Stimulated activated CD8-positive, alpha-beta memory T cell treated with anti-CD3 and anti-CD28 coated beads, Interleukin-12 subunit alpha, Interleukin-12 subunit beta, amount 100 ng/mL, for 24 hours (primary cell): ENCODE measurements around the gene DACT3.

Source experiments
- DNase-seq: peaks from one replicate; pipeline ENCODE4 v3.0.0-alpha.2; 2020; ENCODE audit errors: extremely low read depth

Gene DACT3, protein sequence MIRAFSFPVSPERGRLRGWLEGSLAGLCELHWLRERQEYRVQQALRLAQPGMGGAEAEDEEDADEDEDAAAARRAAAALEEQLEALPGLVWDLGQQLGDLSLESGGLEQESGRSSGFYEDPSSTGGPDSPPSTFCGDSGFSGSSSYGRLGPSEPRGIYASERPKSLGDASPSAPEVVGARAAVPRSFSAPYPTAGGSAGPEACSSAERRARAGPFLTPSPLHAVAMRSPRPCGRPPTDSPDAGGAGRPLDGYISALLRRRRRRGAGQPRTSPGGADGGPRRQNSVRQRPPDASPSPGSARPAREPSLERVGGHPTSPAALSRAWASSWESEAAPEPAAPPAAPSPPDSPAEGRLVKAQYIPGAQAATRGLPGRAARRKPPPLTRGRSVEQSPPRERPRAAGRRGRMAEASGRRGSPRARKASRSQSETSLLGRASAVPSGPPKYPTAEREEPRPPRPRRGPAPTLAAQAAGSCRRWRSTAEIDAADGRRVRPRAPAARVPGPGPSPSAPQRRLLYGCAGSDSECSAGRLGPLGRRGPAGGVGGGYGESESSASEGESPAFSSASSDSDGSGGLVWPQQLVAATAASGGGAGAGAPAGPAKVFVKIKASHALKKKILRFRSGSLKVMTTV

DNA sequence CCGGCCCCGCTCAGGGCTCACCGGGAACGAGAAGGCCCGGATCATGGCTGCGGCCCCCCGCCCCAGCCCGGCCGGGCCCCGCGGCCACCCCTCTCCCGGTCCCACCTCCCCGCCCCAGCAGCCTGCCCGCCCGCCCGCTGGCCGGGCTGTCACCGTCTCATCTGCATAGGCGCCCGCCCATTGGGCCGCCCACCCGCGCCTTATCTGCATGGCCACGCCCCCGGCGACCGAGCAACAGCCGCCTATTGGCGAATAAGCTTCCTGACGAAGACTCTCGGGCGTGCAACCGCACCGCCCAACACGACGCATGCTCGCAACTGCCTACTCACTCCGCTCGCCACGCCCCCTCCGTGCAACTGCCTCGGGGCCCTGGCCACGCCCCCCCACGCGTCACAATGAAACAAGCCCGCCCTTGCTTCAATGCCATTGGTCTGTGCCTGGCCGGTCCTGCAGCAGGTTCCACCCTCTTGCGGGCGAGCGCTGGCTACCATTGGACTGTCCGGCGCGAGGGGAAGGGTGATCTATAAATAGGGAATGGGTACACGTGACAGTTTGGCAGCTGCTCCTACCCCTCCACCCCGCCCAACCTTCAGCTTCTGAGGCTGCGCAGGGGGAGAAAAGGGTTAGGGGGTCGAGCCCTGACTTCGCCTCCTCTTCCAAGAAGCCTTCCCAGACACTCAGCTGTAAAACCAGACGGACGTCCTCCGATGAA, at the start of gene DACT3:
DACT3 (minus strand) TSS at position 163 of the 712 bp plus-strand sequence; CDS start at position 45, 118 bp downstream.
- DNase-seq = peak; percentile 100

DNA sequence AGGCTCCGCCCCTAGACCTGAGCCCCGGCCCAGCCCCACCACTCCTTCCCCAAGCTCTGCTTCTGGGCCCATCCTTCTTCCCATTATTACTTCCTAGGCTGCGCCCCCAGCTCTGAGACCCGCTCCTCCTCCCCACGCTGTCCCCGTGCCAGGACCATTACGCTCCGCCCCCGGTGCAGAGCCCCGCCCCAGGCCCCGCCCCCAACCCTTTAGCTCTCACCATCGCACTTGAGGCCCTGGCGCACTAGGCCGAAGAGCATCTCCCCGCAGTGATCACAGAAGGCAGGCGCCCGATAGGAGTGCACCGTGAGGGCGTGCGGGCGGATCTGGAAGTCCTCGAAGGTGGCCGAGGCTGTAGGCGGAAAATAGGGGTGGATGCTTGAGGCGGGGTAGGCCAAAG, 49.7 kb upstream of the DACT3 start:
- DNase-seq = no peak

DNA sequence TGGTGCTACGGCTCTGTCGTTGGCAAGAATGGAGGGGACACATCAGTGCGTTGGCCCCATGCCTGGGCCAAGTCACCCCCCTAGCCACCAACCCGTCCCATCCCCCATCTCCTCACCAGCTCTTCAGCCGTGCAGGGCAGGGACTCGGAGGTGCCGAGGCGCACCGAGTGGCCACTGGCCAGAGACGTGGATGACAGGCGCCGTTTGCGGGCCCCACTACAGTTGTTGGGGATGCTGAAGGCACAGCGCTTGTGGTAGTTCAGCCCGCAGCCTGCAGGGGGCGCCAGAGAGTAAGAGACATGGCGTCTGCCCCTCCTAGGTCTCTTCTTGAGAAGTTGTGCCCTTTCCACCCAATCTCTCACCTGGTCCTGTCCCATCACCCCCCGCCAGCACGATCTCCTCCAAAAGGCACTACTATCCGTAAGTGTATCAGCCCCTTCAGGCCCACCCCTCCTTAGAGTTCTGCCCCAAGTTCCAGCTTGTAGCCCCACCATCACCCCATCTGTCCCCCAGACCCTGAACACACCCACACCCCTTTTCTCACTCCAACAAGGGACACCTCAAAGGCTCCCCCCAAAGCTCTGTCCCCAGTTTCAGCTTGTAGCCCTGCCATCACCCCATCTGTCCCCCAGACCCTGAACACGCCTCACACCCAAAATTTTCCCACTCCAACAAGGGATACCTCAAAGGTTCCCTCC, 43.5 kb upstream of the DACT3 start:
- DNase-seq = peak; percentile 60

DNA sequence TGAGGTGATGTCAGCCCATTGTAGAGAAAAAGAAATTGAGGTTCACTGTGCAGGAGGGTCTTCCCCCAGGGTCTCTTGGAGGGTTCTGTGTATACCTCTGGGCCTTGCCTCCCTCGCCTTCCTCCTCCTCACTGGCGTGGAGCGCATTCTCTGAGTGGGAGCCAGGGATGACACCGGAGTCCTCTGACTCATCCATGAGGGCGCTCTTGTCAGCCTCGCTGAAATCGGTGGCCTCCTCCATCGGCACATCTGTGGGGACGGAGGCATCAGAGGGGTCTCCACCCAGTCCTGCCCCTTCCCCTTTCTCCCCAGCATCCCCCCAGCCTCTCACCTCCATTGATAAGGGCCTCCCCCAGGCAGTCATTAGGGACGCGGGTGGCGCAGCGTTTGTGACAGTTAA, 39.7 kb upstream of the DACT3 start:
- no peak for DNase-seq

DNA sequence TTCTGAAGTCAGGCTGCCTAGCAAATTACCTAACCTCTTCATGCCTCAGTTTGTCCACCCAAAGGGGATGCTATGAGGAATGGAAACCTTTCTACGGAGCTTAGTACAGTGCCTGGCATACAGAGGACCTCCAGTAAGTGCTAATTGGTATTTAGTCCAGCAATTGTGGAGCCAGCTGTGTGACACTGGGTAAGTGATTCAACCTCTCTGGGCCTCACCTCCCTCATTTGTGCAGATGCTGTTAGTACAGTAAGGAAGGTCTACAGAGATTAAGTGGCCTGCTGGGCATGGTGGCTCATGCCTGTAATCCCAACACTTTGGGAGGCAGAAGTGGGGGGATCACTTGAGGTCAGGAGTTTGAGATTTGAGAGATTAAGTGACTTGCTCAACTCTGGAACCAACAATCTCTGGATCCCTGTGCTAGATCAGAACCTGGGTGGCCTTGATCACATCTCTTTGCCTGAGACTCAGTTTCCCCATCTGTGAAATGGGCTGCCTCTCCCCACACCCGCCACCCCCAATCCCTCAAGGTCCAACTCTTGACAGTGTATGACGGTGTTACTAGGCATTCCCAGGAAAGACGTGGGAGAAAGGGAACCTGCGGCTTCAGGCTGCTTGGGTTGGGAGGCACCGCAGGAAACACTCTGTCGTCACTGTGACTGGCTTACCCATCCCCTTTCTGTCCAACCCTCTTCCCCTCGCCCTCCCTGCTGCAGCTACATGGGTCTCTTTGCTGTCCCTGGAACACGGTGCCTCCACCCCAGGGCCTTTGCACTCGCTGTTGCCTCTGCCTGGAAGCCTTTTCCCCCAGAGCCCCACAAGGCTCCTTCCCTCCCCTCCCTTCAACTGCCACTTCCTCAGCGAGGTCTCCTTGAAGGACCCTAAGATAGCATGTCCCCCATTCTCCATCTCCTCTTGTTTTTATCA, 37.7 kb upstream of the DACT3 start:
- no peak for DNase-seq

DNA sequence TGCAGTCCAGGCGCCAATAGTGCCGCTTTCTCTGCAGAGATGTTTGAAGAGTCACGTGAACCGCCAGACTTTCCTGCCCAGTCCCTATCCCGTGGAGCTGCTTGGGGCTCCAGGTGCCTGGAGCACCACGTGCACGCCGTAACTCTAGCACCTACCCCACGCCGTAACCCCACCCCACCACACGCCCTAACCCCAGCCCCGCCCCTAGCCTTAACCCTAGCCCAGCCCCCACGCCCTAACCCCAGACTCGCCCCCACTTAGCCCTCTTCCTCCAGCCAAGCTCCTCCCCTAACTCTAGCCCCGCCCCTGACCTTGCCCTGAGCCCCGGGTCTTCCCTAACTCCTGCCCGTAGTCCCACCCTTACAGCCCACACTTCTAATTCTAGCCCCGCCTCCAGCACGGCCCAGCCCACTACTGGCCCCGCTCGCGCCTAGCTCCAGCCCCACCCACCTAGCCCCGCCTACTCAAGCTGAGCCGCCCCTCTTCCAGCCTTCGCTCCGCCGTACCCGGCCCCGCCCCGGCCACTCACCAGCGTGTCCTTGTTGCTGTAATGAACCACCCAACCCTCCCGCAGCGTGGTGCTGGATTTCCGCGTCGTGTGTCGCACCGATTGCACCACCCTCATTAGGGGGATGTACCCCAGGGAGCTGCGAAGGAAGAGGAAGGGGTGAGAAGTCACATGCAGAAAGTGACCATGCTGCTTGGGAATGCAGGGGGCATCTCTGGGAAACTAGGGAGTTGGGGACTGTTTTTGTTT, 36.4 kb upstream of the DACT3 start:
- DNase-seq = no peak

DNA sequence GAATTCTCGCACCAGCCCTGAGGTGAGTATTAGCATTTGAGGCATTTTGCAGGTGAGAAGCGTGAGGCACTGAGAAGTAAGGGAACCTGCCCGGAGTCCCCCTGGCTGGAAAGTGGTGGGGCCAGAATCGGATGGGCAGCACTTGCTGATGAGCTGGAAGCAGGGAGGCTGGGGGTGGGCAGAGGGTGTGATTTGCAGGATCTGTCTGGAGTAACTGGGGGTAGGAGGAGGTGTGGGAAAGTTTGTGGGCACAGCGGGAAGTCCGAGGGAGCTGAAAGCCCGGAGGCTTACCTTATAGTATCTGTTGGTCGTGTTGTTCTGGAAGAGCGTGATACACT, 35.9 kb upstream of the DACT3 start:
- DNase-seq = no peak

DNA sequence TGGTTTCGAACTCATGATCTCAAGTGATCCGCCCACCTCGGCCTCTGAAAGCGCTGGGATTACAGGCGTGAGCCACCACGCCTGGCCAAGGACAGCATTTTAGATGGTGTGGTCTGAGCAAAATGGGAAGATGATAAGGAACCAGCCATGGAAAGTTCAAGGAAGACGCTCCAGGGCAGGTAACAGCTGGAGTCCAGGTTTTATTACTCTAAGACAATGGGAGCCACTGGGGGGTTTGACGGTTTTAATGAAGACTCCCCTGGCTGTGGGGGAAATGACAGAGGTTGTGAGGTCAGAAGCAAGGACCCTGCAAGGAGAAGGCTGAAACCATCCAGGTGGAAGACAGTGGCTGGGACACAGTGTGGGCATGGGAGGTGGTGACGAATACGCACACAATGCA, 35.1 kb upstream of the DACT3 start:
- DNase-seq = no peak

DNA sequence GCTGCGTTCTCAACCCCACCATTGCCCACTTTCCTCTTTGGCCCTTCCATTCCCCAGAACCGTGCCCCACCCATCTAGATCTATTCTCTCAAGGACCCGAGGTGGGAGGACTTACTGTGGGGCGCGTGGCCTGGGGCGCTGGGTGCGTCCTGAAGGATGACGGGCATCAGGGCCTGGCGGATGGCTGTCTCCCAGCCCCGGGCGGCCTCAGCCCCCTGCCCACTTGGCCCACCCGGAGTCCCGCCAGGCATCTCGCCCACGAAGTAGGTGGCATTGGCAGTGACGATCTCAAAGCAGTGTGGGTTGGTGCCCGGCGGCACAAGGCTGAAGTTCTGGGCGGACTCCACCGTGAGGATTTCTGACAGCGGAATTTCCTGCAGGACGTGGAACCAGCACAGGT, 32.8 kb upstream of the DACT3 start:
- no peak for DNase-seq

DNA sequence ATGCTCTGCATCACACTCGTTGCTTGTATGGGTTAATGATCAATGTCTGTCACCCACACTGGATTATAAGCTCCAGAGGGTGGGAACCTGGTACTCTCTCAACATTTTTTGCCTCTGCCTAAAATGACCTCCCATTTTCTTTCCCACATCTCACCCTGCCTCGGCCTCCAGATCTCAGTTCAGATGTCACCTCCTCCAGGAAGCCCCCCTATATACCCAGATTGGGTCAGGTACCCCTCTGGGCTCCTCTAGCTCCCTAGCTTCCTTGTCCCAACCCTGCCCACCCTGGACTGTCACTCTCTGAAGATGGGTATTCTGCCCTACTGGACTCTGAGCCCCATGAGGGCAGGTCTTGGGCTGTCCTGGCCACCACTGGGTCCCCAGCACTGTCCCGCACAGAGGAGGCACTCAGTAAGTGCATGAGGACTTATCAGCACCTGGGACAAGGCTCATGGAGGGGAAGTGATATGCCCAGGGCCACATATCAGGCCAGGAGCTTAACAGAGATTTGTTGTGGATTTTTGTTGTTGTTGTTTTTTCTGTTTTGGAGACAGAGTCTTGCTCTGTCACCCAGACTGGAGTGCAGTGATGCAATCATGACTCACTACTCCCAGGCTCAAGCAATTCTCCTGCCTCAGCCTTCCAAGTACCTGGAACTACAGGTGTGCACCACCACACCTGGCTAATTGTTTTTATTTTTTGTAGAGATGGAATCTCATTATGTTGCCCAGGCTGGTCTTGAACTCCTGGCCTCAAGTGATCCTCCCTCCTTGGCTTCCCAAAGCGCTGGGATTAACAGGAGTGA, 32.1 kb upstream of the DACT3 start:
- no peak for DNase-seq

DNA sequence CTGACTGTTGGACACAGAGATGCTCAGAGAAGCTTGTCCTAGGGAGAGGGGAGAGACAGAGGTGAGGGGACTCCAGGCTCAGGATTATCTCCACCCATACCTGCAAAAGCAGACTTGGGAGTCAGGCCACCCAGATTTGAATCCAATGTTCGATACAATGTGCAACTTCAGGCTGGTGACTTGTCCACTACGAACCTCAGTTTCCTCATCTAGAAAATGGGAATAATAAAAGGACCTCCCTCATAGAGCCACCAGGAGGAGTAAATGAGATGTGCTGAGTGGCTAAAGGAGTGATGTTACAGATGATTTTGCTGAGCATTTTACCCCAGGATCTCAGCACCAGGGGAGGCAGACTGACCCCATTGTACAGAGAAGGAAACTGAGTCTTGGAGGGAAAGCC, 31.0 kb upstream of the DACT3 start:
- DNase-seq = no peak

DNA sequence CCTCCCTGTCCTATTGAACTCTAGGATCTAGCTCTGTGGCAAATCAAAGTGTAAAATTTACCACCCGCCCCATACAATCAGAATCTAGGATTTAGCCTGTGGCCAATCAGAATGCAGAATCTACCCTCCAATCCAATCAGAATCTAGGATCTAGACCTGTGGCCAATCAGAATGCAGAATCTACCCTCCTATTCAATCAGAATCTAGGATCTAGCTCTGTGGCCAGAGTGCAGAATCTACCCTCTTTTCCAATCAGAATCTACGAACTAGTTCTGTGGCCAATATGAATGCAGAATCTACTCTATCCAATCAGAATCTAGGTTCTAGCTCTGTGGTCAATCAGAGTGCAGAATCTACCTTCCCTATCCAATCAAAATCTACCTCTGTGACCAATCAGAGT, 30.1 kb upstream of the DACT3 start:
- DNase-seq = no peak

DNA sequence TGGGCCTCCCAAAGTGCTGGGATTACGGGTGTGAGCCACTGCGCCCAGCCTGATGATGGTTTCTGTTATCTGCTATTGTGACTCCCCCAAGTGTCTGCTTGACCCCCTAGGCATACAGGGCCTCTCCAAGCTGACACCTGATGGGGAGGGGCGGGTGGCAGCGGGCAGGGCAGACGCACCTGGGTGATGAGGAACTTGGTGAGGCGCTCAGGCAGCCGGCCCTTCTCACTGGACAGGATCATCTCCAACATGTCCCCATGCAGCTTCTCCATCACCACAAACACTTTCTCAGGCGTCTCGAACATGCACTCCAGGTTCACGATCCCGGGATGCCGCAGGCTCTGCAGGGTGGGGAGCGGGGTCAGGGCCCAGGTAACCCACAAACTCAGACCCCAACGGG, 28.4 kb upstream of the DACT3 start:
- DNase-seq = no peak

DNA sequence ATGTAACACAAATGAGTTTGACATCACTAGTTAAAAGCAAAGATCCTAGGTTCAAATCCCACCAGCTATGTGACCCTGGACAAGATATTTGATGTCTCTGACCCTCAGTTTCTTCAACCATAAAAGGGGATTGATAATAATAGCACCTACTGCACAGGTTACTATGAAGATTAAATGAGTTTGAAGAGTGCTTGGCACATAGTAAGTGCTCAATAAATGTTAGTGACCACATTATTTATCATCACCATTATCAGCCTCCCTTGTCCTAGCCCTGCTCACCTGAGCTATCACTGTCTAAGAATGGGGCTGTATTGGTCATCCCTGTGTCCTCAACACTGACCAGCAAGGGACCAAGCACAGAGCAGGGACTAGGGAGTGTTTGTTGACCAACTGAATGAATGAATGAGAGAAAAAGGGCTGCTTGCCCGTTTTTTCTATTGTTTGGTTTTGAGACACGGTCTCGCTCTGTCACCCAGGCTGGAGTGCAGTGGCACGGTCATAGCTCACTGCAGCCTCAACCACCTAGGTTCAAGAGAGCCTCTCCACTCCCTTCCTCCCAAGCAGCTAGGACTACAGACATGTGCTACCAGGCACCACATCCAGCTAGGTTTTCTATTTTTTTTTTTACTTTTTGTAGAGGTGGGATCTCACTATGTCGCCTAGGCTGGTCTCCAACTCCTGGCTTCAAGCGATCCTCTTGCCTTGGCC, 26.6 kb upstream of the DACT3 start:
- no peak for DNase-seq

DNA sequence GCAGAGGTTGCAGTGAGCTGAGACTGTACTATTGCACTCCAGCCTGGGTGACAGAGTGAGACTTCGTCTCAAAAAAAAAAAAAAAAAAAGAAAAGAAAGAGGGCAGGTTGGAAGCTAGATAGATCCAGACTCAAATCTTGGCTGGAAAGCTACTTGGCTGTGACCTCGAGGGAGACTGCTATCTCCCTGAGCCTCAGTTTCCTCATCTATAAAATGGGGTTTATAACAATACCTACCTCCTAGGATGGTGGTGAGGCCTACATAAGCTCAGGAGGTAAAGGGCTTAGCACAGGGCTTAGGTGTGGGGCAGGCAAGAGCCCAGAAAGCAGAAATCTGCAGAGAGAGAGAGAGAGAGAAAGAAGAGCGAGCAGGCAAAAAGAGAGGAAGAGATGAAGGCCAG, 24.2 kb upstream of the DACT3 start:
- DNase-seq = no peak

DNA sequence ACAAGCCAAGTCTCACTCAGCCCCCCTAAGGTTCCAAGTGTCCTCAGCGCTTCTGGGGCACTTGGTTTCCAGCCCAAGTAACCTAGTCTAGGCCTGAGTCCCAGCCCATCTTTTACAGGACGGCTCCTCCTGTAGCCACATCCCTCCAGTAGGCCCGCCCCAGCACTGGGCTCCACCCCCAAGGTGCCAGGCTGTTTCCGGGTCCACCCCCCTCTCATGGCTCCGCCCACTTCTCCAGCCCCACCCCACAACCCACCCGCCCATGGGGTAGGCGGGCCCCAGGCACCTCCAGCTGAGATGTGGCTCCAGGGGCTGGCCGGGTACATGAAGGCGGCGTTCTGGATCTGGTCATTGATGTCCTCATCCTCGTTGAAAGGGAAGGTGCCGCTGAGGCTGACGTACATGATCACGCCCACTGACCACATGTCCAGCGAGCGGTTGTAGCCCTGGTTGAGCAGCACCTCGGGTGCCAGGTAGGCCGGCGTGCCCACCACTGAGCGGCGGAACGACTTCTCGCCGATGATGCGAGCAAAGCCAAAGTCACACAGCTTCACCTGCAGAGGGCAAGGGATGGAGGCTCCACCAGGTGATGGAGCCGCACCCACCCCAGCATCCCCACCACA, 17.2 kb upstream of the DACT3 start:
- DNase-seq = no peak

DNA sequence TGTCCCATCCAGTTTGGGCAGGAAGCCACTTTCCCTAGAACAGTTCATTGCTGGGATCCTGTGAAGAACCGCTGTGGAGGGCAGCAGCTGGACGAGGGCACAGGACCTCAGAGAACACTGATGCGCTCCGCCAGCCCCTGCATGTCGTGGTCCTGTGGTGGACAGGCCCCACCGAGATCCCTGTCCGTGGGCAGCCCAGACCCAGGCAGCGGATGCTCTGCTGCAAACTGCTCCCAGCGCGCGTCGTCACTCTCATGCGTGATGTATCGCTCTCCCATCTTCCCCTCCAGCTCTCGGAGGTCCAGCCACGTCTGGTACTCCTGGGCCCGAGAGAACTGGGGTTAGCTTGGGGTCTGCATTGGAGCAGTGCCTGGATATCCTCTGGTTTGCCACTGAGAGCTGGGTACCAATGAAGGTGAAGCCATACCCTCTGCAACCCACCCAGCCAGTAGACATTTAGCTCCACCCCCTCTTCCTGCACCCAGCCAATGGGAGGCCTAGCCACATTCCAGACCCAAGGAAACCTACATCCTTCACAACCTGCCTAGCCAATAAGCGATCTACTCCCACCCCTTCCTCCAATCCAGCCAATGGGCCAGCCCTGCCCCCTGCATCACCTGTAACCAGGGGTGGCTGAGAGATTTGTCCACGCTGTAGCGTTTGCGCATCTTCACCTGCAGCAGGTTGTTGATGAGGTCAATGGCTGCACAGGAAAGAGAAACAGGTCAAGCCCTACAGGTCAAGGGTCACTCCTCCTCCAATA, 13.6 kb upstream of the DACT3 start:
- no peak for DNase-seq

DNA sequence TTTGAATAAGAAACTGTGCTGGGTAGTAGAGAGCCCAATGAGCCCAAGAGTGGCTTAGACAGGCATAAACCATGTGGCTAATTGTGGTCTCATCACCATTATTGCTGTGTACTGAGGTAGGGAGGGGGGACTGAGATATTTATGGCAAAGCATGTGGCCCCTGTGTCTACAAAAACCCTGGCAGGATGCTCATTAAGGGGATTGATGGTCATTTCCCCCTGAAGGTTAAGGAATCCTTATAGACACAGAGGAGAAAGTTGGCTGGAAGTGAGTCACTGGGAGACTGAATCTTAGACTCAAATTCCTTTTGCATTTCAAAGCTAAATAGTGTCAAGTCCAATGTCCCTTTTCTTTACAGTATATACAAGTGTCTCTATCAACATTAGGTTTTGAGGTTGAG, 9.8 kb upstream of the DACT3 start:
- DNase-seq = no peak
